Measurements from ENCODE around the gene LYZL6. TPM values are rescaled to one million over a fixed set of nuclear protein-coding genes. Genes with fewer than 3 reads are reported as not detected.
"Not testable (repeated sequence)": the region's sequence is repeated elsewhere in the genome, so short reads cannot be mapped to it uniquely, and the experiment has no call there.

The LYZL6 gene
- total and polyA plus RNA-seq, 8 donors, result not detected

DNA sequence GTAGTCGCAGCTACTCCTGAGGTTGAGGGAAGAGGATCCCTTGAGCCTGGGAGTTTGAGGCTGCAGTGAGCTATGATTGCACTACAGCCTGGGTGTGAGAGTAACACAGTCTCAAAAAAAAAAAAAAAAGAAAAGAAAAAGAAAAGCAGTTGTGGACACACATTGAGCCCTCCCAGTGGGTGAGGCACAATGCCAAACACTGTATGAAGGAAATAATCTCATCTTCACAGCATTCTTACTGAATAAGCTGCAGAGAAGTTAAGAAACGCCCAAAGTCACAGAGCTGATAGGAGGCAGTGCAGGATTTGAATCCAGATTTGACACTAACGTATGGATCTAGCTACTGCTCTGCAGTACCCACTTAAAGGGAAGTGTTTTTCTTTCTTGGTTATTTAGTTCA lies 5.9 kb upstream of the LYZL6 start:
- H3K27me3 ChIP-seq, result no peaks in the 10 kb centered on the region
- no peak for FAIRE-seq
- no peak for DNase-seq
- TF ChIP-seq CTCF (IDR thresholded peaks at IDR 0.05), result no peak
- 57 to 70% methylated on average over 3 of the region's 3 CpGs for WGBS, 2 donors
- intact Hi-C loops (cut with DNase I), result no loop called here
- no peaks in the 10 kb centered on the region for H3K36me3 ChIP-seq
- H3K4me1 ChIP-seq, result no peaks in the 10 kb centered on the region
- H3K27ac ChIP-seq, result no peak overlapping the region
- H3K9me3 ChIP-seq, result no peaks in the 10 kb centered on the region
- no peak for ATAC-seq
- no peak overlapping the region for H3K4me3 ChIP-seq

GRCh38 chr17:35948092-35948491 lies 4.6 kb upstream of the LYZL6 start:
- H3K27ac ChIP-seq, result no peak overlapping the region
- TF ChIP-seq CTCF (IDR thresholded peaks at IDR 0.05), result no peak
- H3K4me1 ChIP-seq, result no peaks in the 10 kb centered on the region
- WGBS, 2 donors, result 81 to 87% methylated on average over 7 of the region's 7 CpGs
- no peaks in the 10 kb centered on the region for H3K36me3 ChIP-seq
- ATAC-seq, result no peak
- no peaks in the 10 kb centered on the region for H3K27me3 ChIP-seq
- no peak overlapping the region for H3K4me3 ChIP-seq
- no peaks in the 10 kb centered on the region for H3K9me3 ChIP-seq
- intact Hi-C loops (cut with DNase I), result no loop called here
- DNase-seq, result no peak
- no peak for FAIRE-seq

DNA sequence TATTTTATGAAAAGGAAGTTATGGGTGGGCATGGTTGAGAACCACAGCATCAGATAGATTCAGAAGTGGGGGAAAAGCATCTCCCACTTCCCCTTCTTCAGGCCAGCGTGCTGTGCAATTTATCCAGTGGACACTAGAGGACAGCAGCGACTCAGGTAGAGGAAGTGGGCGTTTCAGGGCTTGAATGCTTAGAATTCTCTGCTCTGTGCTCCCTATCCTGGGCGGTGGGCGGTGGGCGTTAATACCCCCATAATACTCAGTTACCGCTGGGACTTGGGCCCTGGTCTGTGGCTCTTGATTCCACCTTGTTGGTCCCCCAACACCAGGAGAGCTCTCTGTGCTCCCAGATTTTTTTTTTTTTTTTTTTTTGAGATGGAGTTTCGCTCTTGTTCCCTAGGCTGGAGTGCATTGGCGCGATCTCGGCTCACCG lies 3.7 kb upstream of the LYZL6 start:
- intact Hi-C loops (cut with DNase I), result no loop called here
- H3K36me3 ChIP-seq, result no peaks in the 10 kb centered on the region
- 12% methylated on average over 12 of the region's 12 CpGs for WGBS, 2 donors
- no peaks in the 10 kb centered on the region for H3K27me3 ChIP-seq
- H3K27ac ChIP-seq, result no peak overlapping the region
- ATAC-seq, result peak; percentile 69 to 94 (median 86)
- FAIRE-seq, result no peak
- no peaks in the 10 kb centered on the region for H3K9me3 ChIP-seq
- peak in 4 of 6 donors; percentile 19 to 50 (median 30) for DNase-seq
- H3K4me3 ChIP-seq, result peak overlapping the region in 2 of 4 donors; percentile 11 to 30
- H3K4me1 ChIP-seq, result no peaks in the 10 kb centered on the region
- TF ChIP-seq CTCF (IDR thresholded peaks at IDR 0.05), result peak; percentile 38 to 77 (median 70)

- FAIRE-seq (no peak), DNase-seq (no peak), ATAC-seq (no peak)
- H3K4me1 ChIP-seq, result no peaks in the 10 kb centered on the region
- TF ChIP-seq CTCF (IDR thresholded peaks at IDR 0.05), result no peak
- no peak overlapping the region for H3K27ac ChIP-seq
- H3K27me3 ChIP-seq, result no peaks in the 10 kb centered on the region
- H3K9me3 ChIP-seq, result no peaks in the 10 kb centered on the region
- WGBS, 2 donors, result 55 to 61% methylated on average over 4 of the region's 4 CpGs
- H3K4me3 ChIP-seq, result no peak overlapping the region
- no peaks in the 10 kb centered on the region for H3K36me3 ChIP-seq
- intact Hi-C loops (cut with DNase I), result no loop called here
Measured at GRCh38 chr17:35944151-35944550, 638 bp upstream of the LYZL6 start.

- ATAC-seq (peak in 2 of 4 donors; percentile 9 to 19), FAIRE-seq (no peak), DNase-seq (no peak)
- Histone ChIP-seq H3K36me3 (no peaks in the 10 kb centered on the region), H3K27ac (no peak overlapping the region), H3K27me3 (no peaks in the 10 kb centered on the region), H3K9me3 (no peaks in the 10 kb centered on the region), H3K4me3 (no peak overlapping the region), H3K4me1 (no peaks in the 10 kb centered on the region)
- intact Hi-C loops (cut with DNase I), result no loop called here
- no peak for TF ChIP-seq CTCF (IDR thresholded peaks at IDR 0.05)
- 22 to 24% methylated on average over 9 of the region's 9 CpGs for WGBS, 2 donors
Measured at GRCh38 chr17:35942588-35943186, 826 bp downstream of the LYZL6 start.

DNA sequence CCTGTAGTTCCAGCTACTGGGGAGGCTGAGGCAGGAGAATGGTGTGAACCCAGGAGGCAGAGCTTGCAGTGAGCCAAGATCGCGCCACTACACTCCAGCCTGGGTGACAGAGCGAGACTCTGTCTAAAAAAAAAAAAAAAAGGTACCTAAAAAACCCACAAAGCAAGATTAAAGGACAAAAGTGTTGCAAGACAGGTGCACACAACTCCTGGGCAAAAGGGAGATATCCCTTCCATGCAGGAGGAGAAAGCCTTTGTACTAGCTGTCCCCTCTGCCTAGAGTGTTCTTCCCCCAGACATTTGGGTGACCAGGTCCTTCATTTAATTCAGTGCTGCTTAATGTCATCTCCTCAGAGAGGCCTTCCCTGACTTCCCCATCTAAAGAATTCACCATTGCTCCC lies 5.0 kb downstream of the LYZL6 start:
- FAIRE-seq; DNase-seq; ATAC-seq; H3K4me1 ChIP-seq; H3K4me3 ChIP-seq; intact Hi-C loops (cut with DNase I); H3K27ac ChIP-seq; H3K27me3 ChIP-seq; H3K36me3 ChIP-seq; H3K9me3 ChIP-seq: not testable (repeated sequence)
- 92 to 96% methylated on average over 2 to 3 of the region's 3 CpGs for WGBS, 2 donors
